H1 (cell line): ENCODE results near the gene CUBN. TPM values are rescaled to one million over a fixed set of nuclear protein-coding genes. Genes with fewer than 3 reads are reported as not detected.

Source experiments
- ASH2L ChIP-seq: fragments of 200-600, 300-600 bp; sonication (generic); IDR thresholded peaks from one replicate; pipeline ENCODE4 v1.7.1; 2017; ENCODE audit warnings: low read length
- CHD2 ChIP-seq: IDR thresholded peaks from 2 replicates; pipeline ENCODE4 v1.6.1; 2012; ENCODE audit warnings: low read length, improper control_type of control experiment
- polyA plus RNA-seq, 7 experiments: library from polyadenylated mRNA; depleted of rRNA in 3 of 7; stranded (reverse) in 5 of 7; unstranded in 2 of 7; fragments of >200 nt in 5 of 7; fragments of 200-250 nt in 2 of 7; gene quantifications; 1 replicate in 5 of 7; 2 replicates in 1 of 7; 4 replicates in 1 of 7; pipeline versions ENCODE4 v1.2.1 to v1.2.3, GENCODE V29; 2011 to 2013; ENCODE audit warnings: missing spikeins in 2 of 7, mixed read lengths in 2 of 7
- total RNA-seq: library from RNA; stranded (reverse); fragmentation: NEBNext Ultra II Directional; extraction: Animal tissue kit (Norgen Biotek cat#: 25700); gene quantifications from 2 replicates; pipeline ENCODE4 v1.2.1, GENCODE V29; 2021

Gene CUBN
- total and polyA plus RNA-seq, 2 of the 8 experiments (the other 6 are each of a cell fraction or from before 2014, with no cell fraction given): 0.04 to 0.08 TPM

- TF ChIP-seq ASH2L: no peak
- TF ChIP-seq CHD2: no peak
- TF ChIP-seq, all 59 proteins: peak for 0
Measured at GRCh38 chr10:16933783-16934182, 195.8 kb downstream of the CUBN start (continued).
